Activated naive CD4-positive, alpha-beta T cell treated with Interleukin-2 at 50 U/mL for 16 hours (primary cell): ENCODE results near the gene NEK9.
"Not testable (repeated sequence)": the region's sequence is repeated elsewhere in the genome, so short reads cannot be mapped to it uniquely, and the experiment has no call there.

Experiments
- DNase-seq: peaks from one replicate; pipeline ENCODE4 v3.0.0-alpha.2; 2020

Gene NEK9

DNA sequence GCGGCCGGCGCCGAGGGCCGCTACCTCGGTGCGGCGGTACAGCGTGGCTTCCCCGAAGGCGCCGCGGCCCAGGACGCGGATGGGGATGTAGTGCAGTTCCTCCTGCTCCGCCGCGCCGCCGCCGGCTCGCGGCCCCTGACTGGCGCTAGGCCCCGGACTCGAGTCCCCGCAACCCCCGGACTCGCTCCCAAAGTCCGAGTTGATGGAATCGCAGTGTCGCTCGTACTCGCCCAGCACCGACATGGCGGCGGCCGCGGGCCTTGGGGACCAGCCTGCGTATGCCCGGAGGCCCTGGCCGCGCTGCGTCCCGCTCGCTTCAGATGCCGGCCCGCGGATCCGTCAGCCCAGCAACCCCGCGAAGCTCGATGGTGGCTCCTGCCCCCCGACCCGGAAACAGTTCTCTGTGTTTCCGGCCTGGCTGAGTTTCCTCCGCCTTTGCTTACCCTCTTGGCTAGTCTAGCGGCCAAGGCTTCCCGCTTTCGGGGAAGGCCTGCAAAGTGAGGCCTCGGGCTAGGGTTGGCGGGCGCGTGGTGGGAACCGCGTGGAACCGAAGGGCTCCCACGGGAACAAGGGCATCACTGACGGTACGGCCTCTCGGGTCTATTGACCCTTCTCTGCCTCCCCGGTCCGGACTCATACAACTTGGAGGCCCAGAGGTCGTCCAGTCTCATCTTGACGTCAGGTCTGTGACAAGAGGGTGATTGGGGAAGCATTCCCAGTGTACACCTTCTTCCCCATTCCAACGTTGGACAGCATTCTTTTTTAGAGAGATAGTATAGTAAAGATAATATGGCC is at the start of gene NEK9:
Gene NEK9 (minus strand): TSS at position 370 of the 795 bp plus-strand sequence. CDS start 127 bp downstream, at position 243.
- DNase-seq = peak; percentile 92

- peak; percentile 90 for DNase-seq
These were observed 49.4 kb upstream of the NEK9 start, which contains the start of gene TMED10 for GRCh38 chr14:75176142-75176820. TMED10 (minus strand) TSS chr14:75176612; CDS start chr14:75176579, 33 bp downstream.

DNA sequence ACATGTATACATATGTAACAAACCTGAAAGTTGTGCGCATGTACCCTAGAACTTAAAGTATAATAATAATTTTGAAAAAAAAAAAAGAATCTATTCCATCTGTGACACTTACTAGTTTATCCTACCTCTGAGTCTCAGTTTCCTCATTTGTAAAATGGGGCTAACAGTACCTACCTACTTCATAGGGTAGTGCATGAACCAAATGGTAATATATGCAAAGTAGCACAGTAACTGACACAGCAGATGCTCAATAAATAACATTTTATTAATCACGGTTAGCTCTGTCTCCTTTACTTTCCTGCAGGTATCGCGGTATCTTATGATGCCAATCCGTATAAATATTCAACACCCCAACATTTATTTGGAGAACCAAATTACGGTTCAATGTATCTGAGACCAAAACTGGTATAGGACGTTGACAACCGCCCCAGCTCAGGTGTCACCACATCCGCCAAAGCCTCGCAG is 48.9 kb upstream of the NEK9 start:
- DNase-seq = no peak

DNA sequence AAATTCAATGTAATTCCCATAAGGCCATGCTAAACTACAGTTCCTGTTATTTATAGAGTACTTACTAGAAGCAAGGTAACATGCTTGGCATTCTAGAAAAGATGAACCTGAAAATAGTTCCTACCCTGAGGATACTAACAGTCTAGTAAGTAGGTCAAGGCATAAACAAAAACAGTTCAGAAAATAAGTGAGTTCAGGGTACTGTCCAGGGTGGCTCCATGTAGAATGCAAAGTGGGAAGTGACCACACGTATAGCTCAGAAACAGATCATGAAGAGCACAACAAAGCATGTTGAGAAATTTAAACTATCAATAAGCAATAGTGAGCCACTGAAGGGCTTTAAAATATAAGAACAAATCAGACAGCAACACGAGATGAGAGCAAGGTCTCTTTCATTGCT is 47.2 kb upstream of the NEK9 start:
- DNase-seq = no peak

DNA sequence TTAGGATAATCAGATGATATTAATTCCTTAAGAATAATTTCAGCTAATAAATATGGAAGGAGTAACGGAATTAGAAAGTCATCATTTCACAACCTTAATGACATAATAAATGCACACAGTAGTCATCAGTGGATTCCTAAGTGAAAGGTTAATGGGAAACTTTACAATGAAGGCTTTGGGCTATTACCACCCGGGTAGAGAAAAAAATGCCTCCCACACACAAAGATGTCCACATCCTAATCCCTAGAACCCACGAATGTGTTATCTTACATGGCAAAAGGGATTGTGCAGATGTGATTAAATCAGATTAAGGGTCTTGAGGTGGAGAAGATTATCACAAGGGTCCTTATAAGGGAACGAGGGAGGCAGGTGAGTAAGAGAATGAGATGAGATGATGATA is 43.9 kb upstream of the NEK9 start:
- no peak for DNase-seq

- DNase-seq = no peak
These were observed 41.9 kb upstream of the NEK9 start for GRCh38 chr14:75168586-75169335.

- DNase-seq = no peak
These were observed 40.5 kb upstream of the NEK9 start for GRCh38 chr14:75167325-75167724.

- DNase-seq = no peak
These were observed 38.9 kb upstream of the NEK9 start for GRCh38 chr14:75165586-75166391.

- no peak for DNase-seq
These were observed 38.0 kb upstream of the NEK9 start for GRCh38 chr14:75164809-75165208.

DNA sequence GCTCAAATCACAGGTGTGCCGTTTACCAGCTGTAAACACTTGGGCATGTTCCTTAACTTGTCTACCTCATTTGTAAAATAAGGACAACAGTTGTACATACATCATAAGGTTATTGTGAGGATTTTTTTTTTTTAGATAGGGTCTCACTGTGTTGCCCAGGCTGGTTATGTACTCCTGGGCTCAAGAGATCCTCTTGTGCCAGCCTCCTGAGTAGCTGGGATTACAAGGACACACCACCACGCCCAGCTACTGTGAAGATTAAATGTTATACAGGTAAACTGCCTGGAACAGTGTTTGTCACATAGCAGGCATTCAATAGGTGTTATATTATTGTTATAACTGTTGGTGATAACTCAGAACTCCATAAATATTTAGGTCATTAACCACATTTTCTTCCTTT is 36.8 kb upstream of the NEK9 start:
- no peak for DNase-seq

- DNase-seq = no peak
These were observed 35.8 kb upstream of the NEK9 start for GRCh38 chr14:75162631-75163030.

DNA sequence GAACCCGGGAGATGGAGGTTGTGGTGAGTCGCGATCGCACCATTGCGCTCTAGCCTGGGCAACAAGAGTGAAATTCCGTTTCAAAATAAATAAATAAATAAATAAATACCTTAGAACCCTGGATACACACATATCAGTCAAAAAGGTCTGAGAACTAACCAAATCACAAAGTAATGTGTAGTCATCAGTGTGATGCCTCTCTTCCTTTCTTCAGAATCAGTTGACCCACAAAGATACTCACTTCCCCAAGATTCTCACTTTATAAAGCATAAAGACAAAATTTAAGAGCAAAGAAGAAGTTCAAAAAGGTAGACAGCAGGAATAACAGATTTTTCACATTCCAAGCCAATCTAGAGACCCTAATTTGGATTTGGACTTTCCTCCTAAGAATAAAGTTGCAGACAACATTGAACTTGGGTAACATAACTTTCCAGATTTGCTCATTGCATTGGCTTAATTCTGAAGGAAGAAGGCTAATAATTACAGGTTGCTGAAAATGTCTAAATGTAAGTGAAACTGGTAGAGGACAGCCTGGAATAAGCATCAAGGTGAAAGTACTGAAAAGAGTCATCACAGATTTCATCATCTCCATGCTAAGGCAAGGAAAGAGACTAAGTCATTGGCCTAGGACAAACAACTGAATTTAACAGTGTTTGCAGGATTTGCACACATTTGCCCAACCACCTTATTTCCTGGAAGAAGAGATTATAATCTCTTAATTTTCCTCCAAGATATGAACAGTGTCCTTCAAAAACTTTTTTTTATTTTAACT is 32.2 kb upstream of the NEK9 start:
- DNase-seq = no peak

- DNase-seq = no peak
These were observed 30.1 kb upstream of the NEK9 start for GRCh38 chr14:75156901-75157300.

GRCh38 chr14:75156111-75156510 is 29.3 kb upstream of the NEK9 start:
- DNase-seq = no peak

DNA sequence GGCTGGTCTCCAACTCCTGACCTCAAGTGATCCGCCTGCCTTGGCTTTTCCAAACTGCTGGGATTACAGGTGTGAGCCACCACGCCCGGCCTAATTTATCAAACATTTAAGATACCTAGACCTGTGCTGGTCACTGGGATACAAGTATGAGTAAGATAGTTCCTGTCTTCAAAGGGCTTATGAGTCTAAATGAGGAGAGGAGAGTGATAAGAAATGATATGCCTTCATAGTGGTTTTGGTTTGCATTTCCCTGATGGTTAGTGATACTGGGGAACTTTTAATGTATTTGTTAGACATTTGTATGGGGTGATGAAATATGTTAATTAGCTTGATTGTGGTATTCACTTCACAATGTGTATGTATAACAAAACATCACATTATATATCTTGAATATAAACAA is 28.3 kb upstream of the NEK9 start:
- no peak for DNase-seq

DNA sequence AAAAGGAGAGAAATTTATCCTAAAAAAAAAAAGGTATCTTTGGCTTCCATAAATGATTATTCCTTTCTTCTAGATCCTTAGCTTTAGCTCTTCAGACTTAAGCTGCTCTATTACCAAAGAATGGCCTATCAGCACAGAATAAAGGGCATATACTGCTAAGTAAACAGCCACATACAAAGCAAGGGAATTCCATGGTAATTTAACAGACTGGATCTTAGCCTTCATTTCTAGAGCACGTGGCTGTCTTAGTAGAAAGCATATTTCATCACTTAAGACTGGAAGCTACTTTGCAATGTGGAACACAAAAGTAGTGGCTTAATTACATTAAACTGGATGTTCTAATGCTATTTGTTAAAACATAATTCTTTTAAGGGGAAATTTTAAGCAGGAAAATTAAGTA is 26.4 kb upstream of the NEK9 start:
- no peak for DNase-seq

DNA sequence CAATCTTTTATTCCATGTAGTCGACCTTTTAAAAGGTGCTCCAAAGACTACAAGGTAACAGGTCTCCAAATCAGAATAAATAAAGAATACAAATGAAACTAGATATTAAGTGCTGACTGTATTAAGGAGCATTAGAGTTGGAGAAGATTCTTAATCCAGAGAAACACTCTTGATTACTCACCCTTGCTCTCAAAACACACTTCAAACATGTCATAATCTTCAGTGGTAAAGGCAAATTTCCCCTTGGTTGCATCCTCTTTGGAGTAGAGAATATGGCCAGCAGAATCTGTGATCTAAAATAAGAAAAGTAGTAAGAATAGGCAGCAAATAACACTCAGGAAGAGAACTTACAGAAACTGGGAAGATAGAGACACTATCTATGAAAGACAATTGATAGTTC is 25.0 kb upstream of the NEK9 start:
- DNase-seq = no peak

- DNase-seq = not testable (repeated sequence)
These were observed 23.8 kb upstream of the NEK9 start for GRCh38 chr14:75150637-75151036.

DNA sequence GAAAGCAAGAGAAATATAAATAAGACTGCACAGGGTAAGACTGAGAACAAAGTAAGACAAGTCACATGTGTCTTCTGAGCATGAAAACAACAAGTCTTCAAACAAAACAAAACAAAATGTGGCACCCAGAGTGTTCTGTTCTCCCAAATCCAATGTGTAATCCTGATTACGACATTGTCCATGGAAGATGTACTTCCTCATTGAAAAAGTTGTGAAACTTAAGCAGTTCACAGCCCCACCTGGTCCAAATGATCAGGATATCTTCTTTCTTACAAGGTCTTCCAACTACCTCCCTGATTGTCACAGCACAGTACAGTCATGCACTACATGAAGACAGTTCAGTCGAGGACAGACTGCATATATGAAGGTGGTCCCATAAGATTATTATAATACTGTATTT is 23.3 kb upstream of the NEK9 start:
- DNase-seq = no peak

- DNase-seq = no peak
These were observed 20.7 kb upstream of the NEK9 start for GRCh38 chr14:75147423-75148071.

- no peak for DNase-seq
These were observed 18.1 kb upstream of the NEK9 start for GRCh38 chr14:75144944-75145343.
